ENCODE data around the gene MTCP1.

- no peak for TF ChIP-seq CC2D1A (IDR thresholded peaks at IDR 0.05)
- no peak for TF ChIP-seq HCFC1 (IDR thresholded peaks at IDR 0.05; ENCODE audit: low read depth, low read length)
- TF ChIP-seq ZNF449 (CRISPR knock-in tag; IDR thresholded peaks at IDR 0.05): no peak
Measured at GRCh38 chrX:155048977-155049619, 21.8 kb downstream of the MTCP1 start.
